ENCODE data around the gene SIPA1L3.

Gene SIPA1L3

GRCh38 chr19:38183251-38183897 lies 276.4 kb downstream of the SIPA1L3 start:
- H3K27me3 ChIP-seq (replicated peaks; ENCODE audit: insufficient read depth, low read length), result no peaks in the 10 kb centered on the region
- no peaks in the 10 kb centered on the region for H4K20me1 ChIP-seq (ENCODE audit: insufficient read depth, low read length)
- H3K36me3 ChIP-seq (replicated peaks; ENCODE audit: insufficient read depth, low read length), result no peaks in the 10 kb centered on the region
- H3K4me2 ChIP-seq (ENCODE audit: low read depth, low read length), result no peak overlapping the region
- no peak for DNase-seq
- no peaks in the 10 kb centered on the region for H3K9me3 ChIP-seq (replicated peaks; ENCODE audit: insufficient read depth, low read length)
- no peak overlapping the region for H2AFZ ChIP-seq (ENCODE audit: low read length)
- TF ChIP-seq EZH2phosphoT487 (IDR thresholded peaks at IDR 0.05; ENCODE audit: low read length), result no peak
- no peak for TF ChIP-seq CTCF (IDR thresholded peaks at IDR 0.05; ENCODE audit: low read length)
- no peak for TF ChIP-seq EZH2 (optimal IDR thresholded peaks at IDR 0.05; ENCODE audit: low read depth, low read length)
- no peak overlapping the region for H3K27ac ChIP-seq (ENCODE audit: low read length)
- H3K9ac ChIP-seq (ENCODE audit: low read length), result no peak overlapping the region
- H3F3A ChIP-seq (ENCODE audit: insufficient read depth, low read length), result no peaks in the 10 kb centered on the region
- no peak overlapping the region for H3K4me3 ChIP-seq (ENCODE audit: low read length)
- H3K79me2 ChIP-seq (ENCODE audit: low read length), result no peaks in the 10 kb centered on the region
- no peaks in the 10 kb centered on the region for H3K9me2 ChIP-seq (replicated peaks; ENCODE audit: insufficient read depth, low read length)
- no peaks in the 10 kb centered on the region for H3K4me1 ChIP-seq (ENCODE audit: low read length)

- no peak overlapping the region for H3K4me2 ChIP-seq (ENCODE audit: low read depth, low read length)
- H4K20me1 ChIP-seq (ENCODE audit: insufficient read depth, low read length), result no peaks in the 10 kb centered on the region
- H3K27ac ChIP-seq (ENCODE audit: low read length), result no peak overlapping the region
- H3K4me1 ChIP-seq (ENCODE audit: low read length), result no peaks in the 10 kb centered on the region
- H3K36me3 ChIP-seq (replicated peaks; ENCODE audit: insufficient read depth, low read length), result no peaks in the 10 kb centered on the region
- no peak for DNase-seq
- H3K79me2 ChIP-seq (ENCODE audit: low read length), result no peaks in the 10 kb centered on the region
- H3K4me3 ChIP-seq (ENCODE audit: low read length), result no peak overlapping the region
- H3K9me3 ChIP-seq (replicated peaks; ENCODE audit: insufficient read depth, low read length), result no peaks in the 10 kb centered on the region
- H2AFZ ChIP-seq (ENCODE audit: low read length), result no peak overlapping the region
- no peaks in the 10 kb centered on the region for H3K27me3 ChIP-seq (replicated peaks; ENCODE audit: insufficient read depth, low read length)
- TF ChIP-seq EZH2 (optimal IDR thresholded peaks at IDR 0.05; ENCODE audit: low read depth, low read length), result no peak
- TF ChIP-seq EZH2phosphoT487 (IDR thresholded peaks at IDR 0.05; ENCODE audit: low read length), result no peak
- no peak for TF ChIP-seq CTCF (IDR thresholded peaks at IDR 0.05; ENCODE audit: low read length)
- H3F3A ChIP-seq (ENCODE audit: insufficient read depth, low read length), result no peaks in the 10 kb centered on the region
- H3K9ac ChIP-seq (ENCODE audit: low read length), result no peak overlapping the region
- H3K9me2 ChIP-seq (replicated peaks; ENCODE audit: insufficient read depth, low read length), result no peaks in the 10 kb centered on the region
Measured at GRCh38 chr19:38184815-38185214, 277.8 kb downstream of the SIPA1L3 start.

GRCh38 chr19:38185562-38185961 lies 278.6 kb downstream of the SIPA1L3 start:
- H3K4me1 ChIP-seq (ENCODE audit: low read length), result no peaks in the 10 kb centered on the region
- H3K9ac ChIP-seq (ENCODE audit: low read length), result no peak overlapping the region
- no peaks in the 10 kb centered on the region for H3F3A ChIP-seq (ENCODE audit: insufficient read depth, low read length)
- no peak for DNase-seq
- H3K9me2 ChIP-seq (replicated peaks; ENCODE audit: insufficient read depth, low read length), result no peaks in the 10 kb centered on the region
- no peaks in the 10 kb centered on the region for H3K27me3 ChIP-seq (replicated peaks; ENCODE audit: insufficient read depth, low read length)
- H2AFZ ChIP-seq (ENCODE audit: low read length), result no peak overlapping the region
- H3K4me3 ChIP-seq (ENCODE audit: low read length), result no peak overlapping the region
- H3K9me3 ChIP-seq (replicated peaks; ENCODE audit: insufficient read depth, low read length), result no peaks in the 10 kb centered on the region
- no peaks in the 10 kb centered on the region for H4K20me1 ChIP-seq (ENCODE audit: insufficient read depth, low read length)
- H3K79me2 ChIP-seq (ENCODE audit: low read length), result no peaks in the 10 kb centered on the region
- TF ChIP-seq CTCF (IDR thresholded peaks at IDR 0.05; ENCODE audit: low read length), result no peak
- TF ChIP-seq EZH2phosphoT487 (IDR thresholded peaks at IDR 0.05; ENCODE audit: low read length), result no peak
- no peak for TF ChIP-seq EZH2 (optimal IDR thresholded peaks at IDR 0.05; ENCODE audit: low read depth, low read length)
- H3K36me3 ChIP-seq (replicated peaks; ENCODE audit: insufficient read depth, low read length), result no peaks in the 10 kb centered on the region
- H3K4me2 ChIP-seq (ENCODE audit: low read depth, low read length), result no peak overlapping the region
- H3K27ac ChIP-seq (ENCODE audit: low read length), result no peak overlapping the region
